ENCODE results near the gene C11orf42.

The C11orf42 gene

DNA sequence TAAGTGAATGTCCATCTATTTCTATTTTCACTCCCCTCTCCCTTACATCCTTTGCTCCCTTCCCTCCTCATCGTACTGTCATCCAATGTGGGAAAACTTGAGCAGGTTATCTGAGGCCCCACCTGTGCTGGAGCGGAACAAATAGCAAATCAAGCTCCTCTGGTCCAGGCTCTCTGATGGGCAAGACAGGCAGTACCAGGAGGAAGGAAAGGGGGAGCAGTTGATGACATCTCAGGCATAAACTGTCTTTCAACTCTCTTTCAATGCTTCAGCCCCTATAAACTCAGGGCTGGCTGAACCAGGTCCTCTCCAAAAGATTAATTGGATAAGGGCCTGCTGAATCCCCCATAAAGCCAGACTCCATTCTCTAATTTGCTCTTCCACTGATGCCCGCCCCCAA is 52.8 kb downstream of the C11orf42 start:
- no peak for TF ChIP-seq ZNF274 (IDR thresholded peaks at IDR 0.05; ENCODE audit: low read depth, low read length)

DNA sequence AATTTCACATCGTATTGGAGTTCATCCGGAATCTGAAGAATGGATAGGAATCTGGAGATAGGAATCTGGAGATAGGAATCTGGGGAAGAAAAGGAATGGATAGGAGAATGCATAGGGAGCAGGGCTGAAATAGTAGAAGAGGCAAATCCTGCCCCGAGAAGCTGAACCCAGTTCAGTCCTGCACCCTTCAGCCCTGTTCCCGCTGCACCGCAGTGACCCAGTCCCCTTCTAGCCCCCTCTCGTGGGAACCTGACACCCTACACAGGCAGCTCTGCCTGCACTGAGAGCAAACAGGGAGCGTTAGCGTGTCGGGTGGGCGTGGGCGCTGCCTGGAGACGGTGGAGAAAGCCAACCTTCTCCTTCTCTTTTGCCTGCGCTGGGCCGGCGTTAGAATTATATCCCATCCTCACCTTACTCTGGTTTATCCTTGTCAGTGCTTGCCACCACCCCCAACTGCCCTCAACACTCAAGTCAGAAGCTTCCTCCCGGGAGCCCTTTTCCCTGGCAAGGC is 53.3 kb downstream of the C11orf42 start:
- no peak for TF ChIP-seq ZNF274 (IDR thresholded peaks at IDR 0.05; ENCODE audit: low read depth, low read length)
- no peak overlapping the region for H3K4me3 ChIP-seq (ENCODE audit: low read length)

More for the DNA sequence above, 52.8 kb downstream of the C11orf42 start:
- no peak overlapping the region for H3K4me3 ChIP-seq (ENCODE audit: low read length)

DNA sequence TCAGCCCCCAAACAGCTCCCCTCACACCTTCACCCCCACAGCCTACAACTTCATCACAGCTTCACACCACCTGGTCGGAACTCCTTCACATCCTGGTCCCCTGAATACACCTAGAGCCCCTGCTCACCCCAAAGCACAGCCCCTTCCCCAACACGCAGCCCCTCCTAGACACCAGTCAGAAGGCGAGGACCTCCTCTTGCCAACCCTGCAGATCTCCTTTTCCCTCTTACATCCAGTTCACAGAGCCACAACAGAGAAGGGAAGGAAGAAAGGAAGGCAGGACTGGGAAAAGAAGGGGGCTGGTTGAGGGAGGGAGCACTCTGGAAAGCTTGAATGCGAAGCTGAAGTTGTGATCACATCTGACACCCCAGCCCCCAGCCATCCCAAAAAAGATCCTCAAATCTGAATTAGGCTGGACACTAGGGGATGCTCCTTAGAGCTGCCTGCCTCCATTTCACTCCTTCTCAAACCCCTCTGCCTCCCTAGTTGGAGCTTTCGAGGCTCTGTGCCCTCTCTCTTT is 54.9 kb downstream of the C11orf42 start:
- H3K4me3 ChIP-seq (ENCODE audit: low read length) = no peak overlapping the region

More for the DNA sequence above, 54.9 kb downstream of the C11orf42 start:
- TF ChIP-seq ZNF274 (IDR thresholded peaks at IDR 0.05; ENCODE audit: low read depth, low read length) = no peak
